Choroid plexus epithelial cell (primary cell): ENCODE measurements around the gene CCNL1.
"Not testable (repeated sequence)": the region's sequence is repeated elsewhere in the genome, so short reads cannot be mapped to it uniquely, and the experiment has no call there.

Source experiments
- DNase-seq: peaks from one replicate; pipeline ENCODE4 v3.0.0-alpha.2; 2010; ENCODE audit warnings: low read depth
- H3K4me3 ChIP-seq: 2 replicates; pipeline ENCODE4 v1.5.1; 2011; ENCODE audit warnings: low read depth, mild to moderate bottlenecking, control low read depth, low read length, moderate library complexity
- TF ChIP-seq, protein P1 (sequence below): conservative IDR thresholded peaks from 2 replicates; pipeline ENCODE4 v1.5.1; 2011; ENCODE audit warnings: low read depth, mild to moderate bottlenecking, control low read depth, inconsistent platforms, low read length, moderate library complexity

Gene CCNL1

DNA sequence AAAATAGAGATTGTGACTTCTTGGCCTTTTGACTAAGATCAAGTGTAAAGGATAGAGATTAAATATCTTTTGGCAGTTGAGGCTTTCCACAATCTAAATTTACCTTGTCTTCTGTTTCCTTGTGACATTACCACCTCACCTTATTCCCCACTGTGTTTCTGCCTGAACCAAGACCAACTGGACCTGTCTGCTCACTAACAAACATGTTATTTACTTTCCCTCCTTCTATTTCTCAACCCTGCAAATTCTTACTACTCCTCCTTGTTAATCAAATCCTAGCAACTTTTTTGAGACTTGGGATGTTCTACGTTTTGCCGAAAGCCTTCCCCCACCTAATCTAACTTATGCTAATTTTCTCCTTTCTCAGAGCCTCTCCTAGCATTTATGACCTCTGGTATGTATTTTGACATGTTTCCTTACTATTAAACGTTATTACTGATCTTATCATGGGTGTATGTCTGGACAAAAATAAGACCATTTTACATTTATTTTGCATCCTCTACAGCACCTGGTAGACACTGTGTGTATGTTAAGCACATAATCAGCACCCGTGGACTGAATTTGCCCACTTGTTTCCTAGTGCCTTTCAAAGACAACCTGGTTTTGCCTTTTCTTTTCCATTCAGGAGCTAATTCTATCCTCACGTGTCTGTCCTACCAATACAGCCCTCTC lies 7.6 kb upstream of the CCNL1 start:
- DNase-seq, result no peak
- no peak overlapping the region for H3K4me3 ChIP-seq
- TF ChIP-seq, protein P1, sequence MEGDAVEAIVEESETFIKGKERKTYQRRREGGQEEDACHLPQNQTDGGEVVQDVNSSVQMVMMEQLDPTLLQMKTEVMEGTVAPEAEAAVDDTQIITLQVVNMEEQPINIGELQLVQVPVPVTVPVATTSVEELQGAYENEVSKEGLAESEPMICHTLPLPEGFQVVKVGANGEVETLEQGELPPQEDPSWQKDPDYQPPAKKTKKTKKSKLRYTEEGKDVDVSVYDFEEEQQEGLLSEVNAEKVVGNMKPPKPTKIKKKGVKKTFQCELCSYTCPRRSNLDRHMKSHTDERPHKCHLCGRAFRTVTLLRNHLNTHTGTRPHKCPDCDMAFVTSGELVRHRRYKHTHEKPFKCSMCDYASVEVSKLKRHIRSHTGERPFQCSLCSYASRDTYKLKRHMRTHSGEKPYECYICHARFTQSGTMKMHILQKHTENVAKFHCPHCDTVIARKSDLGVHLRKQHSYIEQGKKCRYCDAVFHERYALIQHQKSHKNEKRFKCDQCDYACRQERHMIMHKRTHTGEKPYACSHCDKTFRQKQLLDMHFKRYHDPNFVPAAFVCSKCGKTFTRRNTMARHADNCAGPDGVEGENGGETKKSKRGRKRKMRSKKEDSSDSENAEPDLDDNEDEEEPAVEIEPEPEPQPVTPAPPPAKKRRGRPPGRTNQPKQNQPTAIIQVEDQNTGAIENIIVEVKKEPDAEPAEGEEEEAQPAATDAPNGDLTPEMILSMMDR, result no peak

DNA sequence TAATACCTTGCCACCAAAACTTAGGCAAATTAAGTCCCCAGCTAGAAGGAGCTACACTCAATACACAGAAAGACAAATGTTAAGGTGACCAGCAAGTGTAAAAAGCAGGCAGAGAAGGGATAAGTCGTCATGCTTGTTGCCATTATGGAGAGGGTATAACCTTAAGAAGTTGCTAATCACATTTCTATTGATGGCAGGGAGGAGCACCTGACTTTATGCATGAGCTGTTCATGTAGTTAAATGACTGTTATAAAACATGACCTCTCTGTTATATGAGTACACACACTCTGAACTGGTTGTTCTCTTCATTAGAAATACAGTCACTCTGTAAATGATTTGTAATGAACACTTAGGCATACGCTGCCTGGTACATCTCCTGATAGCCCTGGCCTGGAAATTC lies 6.6 kb upstream of the CCNL1 start:
- no peak for DNase-seq

DNA sequence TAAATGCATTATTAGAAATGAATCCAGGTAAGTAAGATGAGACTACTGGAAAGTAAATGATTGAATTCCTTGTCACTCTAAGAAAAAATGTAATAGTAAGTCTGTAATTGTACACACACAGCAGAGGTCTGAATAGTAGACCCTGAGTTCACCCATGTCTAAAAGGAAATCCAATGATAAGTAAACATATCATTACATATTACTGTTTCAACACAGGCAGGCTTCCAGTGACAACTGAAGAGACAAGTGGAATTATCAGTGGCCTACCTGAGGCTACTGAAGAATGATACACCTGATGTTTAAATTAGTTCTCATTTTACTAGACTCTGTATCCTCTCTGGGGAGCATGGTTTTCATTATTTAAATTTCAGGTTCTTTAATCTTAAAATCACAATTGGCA lies 6.2 kb upstream of the CCNL1 start:
- TF ChIP-seq, protein P1, result no peak
- DNase-seq, result no peak
- no peak overlapping the region for H3K4me3 ChIP-seq

More for the DNA sequence above, 6.6 kb upstream of the CCNL1 start:
- TF ChIP-seq, protein P1, result no peak
- H3K4me3 ChIP-seq, result no peak overlapping the region

DNA sequence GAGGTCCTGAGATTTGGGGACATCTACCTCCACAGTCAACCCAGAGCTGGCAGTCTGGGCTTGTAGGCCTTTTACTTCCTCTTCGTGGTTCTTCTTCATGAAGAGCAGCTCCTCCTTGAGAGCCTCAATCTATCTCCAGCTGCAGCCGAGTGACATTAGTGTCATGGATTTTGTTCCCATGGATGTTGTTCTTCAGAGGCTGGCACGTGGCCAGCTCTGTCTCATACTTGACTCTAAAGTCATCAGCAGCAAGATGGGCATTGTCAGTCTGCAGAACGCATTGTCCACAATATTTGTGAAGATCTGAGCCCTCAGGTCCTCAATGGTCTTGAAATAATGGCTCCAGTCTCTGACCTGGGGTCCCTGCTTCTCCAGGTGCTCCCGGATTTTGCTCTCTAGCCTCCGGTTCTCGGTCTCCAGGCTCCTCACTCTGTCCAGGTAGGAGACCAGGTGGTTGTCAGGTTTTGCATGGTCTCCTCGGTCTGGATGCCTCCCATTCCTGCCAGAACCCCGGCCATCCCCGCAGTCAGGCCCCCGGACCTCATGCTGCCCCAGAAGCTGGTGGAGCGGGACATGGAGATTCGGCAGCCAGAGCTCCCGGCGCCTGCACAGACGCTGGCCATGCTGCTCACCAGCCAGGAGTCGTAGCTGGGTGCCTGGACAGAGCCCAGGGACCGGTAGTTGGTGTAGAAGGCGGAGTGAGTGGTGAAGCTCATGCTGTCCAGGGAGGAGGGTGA lies 3.4 kb upstream of the CCNL1 start:
- TF ChIP-seq, protein P1, result no peak
- no peak overlapping the region for H3K4me3 ChIP-seq
- no peak for DNase-seq

DNA sequence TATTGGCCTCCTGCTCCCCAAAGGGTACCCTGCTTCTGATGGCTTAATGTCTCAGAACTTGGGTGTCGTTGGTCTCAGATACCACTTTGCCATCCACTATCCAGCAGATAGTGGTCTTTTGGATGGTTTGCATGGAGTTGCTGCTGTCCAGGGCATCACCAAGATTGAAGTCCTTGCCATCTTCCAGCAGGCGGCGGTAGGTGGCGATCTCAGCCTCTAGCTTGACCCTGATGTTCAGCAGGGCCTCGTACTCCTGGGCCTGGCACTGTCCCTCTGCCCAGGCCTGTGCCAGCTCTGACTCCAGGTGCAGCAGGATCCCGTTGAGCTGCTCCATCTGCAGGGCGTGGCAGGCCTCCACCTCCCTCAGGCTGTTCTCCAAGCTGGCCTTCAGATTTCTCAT lies 2.7 kb upstream of the CCNL1 start:
- not testable (repeated sequence) for DNase-seq
- TF ChIP-seq, protein P1, result peak; percentile 46

DNA sequence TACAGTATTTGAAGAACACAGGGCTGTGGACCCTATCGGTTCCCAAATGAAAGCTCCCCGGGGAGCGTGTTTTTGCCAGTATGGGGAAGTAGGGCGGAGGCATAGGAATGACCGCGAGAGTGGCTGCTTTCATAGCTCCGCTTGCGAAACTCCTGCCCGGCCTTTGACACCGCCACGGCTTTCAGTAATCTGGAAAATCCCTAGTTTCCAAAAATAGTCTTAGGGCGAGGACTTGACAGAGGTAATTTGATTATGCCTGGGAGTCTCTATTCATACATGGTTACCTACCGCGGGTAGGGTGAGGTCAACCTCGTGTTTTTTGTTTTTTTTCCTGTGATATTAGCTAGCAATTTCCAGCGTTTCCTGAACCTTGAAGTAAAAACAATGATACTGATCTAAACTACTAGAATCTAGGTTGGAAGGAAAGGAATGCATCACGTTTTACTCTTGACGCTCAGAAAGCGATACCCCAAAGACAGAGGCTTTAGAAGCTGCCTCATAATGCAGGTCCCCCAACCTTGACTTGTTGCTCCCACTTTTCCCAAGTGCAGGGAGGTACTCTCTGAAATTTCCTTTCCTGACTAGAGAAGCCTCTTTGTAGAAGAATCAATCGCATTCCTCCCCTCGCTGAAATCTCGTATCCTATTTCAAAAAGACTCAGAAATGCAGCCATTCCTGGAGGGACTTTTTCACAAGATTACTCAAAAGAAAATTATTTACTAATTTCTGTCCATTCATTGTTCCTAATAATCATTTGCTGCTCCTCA lies 894 bp upstream of the CCNL1 start:
- peak; percentile 98 for DNase-seq
- H3K4me3 ChIP-seq, result peak overlapping the region; percentile 93
- TF ChIP-seq, protein P1, result no peak

More for the DNA sequence above, 2.7 kb upstream of the CCNL1 start:
- not testable (repeated sequence) for H3K4me3 ChIP-seq
